Activated naive CD4-positive, alpha-beta T cell treated with anti-CD3 and anti-CD28 coated beads, Interleukin-2, amount 50 U/mL, for 24 hours (primary cell): ENCODE measurements around the gene FARS2.

Experiments used
- H3K27ac Mint-ChIP-seq: one replicate; pipeline ENCODE4 v1.8.0; 2021; ENCODE audit warnings: mild to moderate bottlenecking, mixed read lengths
- H3K27me3 Mint-ChIP-seq: one replicate; pipeline ENCODE4 v1.8.0; 2021; ENCODE audit warnings: mixed read lengths
- H3K36me3 Mint-ChIP-seq: one replicate; pipeline ENCODE4 v1.8.0; 2021; ENCODE audit warnings: mixed read lengths
- H3K4me1 Mint-ChIP-seq: one replicate; pipeline ENCODE4 v1.8.0; 2021; ENCODE audit warnings: mixed read lengths
- H3K4me3 Mint-ChIP-seq: one replicate; pipeline ENCODE4 v1.8.0; 2021; ENCODE audit warnings: mild to moderate bottlenecking, mixed read lengths
- H3K9me3 Mint-ChIP-seq: one replicate; pipeline ENCODE4 v1.8.0; 2021; ENCODE audit warnings: mixed read lengths

FARS2 gene

DNA sequence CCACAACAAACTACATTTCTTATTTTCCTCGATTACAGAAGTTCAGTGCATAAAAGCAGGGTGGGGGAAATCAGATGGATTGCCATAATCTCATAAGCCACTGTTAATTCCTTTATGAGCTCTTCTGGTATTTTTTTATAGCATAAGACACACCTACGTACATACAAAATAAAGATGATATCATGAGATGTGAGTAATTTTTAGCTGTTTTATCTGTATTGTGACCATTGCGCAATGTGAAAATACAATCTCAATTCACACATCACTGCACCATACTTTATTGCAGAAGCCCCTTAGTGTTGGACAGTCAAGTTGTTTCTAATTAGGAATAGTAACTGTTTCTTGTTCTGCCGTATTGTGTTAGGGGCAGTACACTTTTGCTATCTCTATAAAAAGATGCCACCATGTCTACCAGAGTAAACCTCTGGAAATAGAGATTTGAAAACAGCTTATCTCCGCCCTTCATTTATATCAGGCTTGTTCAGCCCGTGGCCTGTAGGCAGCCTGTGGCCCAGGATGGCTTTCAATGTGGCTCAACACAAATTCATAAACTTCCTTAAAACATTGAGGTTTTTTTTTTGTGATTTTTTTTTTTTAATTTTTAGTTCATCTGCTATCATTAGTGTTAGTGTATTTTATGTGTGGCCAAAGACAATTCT, 90.4 kb downstream of the FARS2 start:
- H3K9me3 Mint-ChIP-seq, result peaks cover 15% of the 10 kb centered on the region
- H3K27me3 Mint-ChIP-seq, result no peaks in the 10 kb centered on the region
- H3K4me3 Mint-ChIP-seq, result no peak overlapping the region
- peaks cover 25% of the 10 kb centered on the region for H3K4me1 Mint-ChIP-seq
- H3K36me3 Mint-ChIP-seq, result peaks cover 15% of the 10 kb centered on the region
- no peak overlapping the region for H3K27ac Mint-ChIP-seq

DNA sequence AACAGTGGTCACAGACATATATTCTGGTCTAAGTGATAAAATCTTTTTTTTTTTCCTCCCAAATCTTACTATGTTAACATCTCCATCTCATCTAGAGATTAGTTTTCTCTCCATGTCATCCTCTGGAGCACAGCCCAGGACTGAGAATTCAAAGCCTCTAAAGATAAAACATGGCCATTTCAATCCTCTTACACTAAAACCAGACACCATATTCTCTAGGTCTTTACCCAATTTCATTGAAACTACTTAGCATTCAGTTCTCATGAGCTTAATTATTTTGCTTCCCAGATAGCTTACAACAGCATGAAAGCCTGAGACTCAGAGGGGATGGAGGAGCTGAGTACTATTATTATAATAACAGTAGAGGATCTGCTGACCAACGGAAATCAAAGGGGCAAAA, 92.7 kb downstream of the FARS2 start:
- H3K27me3 Mint-ChIP-seq, result no peaks in the 10 kb centered on the region
- H3K27ac Mint-ChIP-seq, result no peak overlapping the region
- H3K9me3 Mint-ChIP-seq, result no peaks in the 10 kb centered on the region
- peaks cover 4% of the 10 kb centered on the region for H3K36me3 Mint-ChIP-seq
- H3K4me3 Mint-ChIP-seq, result no peak overlapping the region
- H3K4me1 Mint-ChIP-seq, result peaks cover 32% of the 10 kb centered on the region

DNA sequence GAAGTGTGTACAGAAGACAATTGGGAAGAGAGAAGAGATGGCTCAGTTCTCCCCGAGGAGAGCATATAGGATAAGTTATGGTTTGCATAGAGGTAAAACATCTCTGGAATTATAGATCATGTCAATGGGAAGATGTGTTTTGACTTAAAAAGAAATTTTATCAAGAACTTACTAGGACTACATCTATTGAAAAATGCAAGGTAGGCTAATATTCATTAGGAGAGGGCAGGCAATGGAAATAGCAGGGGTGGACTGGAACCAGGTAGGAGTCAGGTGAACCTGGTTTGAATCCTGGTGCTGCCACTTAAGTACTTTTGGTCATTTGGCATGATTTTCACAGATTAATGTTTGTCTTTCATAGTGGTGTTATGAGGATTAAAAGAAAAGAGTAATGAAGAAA, 96.2 kb downstream of the FARS2 start:
- Mint-ChIP-seq H3K36me3 (no peaks in the 10 kb centered on the region), H3K9me3 (no peaks in the 10 kb centered on the region), H3K27me3 (no peaks in the 10 kb centered on the region), H3K27ac (no peak overlapping the region), H3K4me1 (peaks cover 28% of the 10 kb centered on the region), H3K4me3 (no peak overlapping the region)

GRCh38 chr6:5359417-5359816, 98.1 kb downstream of the FARS2 start:
- Mint-ChIP-seq H3K36me3 (no peaks in the 10 kb centered on the region), H3K27me3 (no peaks in the 10 kb centered on the region), H3K4me1 (peaks cover 16% of the 10 kb centered on the region), H3K4me3 (no peak overlapping the region), H3K9me3 (no peaks in the 10 kb centered on the region), H3K27ac (no peak overlapping the region)

DNA sequence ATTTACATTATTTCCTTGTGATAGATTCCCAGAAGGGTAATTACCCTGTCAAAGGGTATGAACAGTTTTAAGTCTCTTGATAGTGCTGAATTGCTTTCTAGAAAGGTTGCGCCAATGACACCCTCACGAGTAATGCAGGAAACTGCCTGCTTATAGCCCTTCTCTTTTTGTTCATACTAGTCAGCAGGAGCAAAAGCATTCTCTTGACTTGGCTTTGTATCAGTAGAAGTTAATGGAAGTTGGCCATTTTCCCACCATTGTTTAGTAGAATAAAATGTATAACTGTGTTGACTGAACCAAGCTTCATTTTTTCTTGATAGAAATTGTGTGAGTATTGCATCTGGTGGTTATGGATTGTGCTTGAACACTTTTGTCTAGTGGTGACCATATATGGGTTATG, 100.1 kb downstream of the FARS2 start:
- Mint-ChIP-seq H3K4me1 (peaks cover 15% of the 10 kb centered on the region), H3K27ac (no peak overlapping the region), H3K4me3 (no peak overlapping the region)

GRCh38 chr6:5365436-5366195, 104.3 kb downstream of the FARS2 start:
- Mint-ChIP-seq H3K4me3 (no peak overlapping the region), H3K27me3 (no peaks in the 10 kb centered on the region), H3K36me3 (peaks cover 9% of the 10 kb centered on the region), H3K27ac (no peak overlapping the region), H3K9me3 (no peaks in the 10 kb centered on the region), H3K4me1 (peaks cover 8% of the 10 kb centered on the region)

More for the DNA sequence above, 100.1 kb downstream of the FARS2 start:
- Mint-ChIP-seq H3K27me3 (no peaks in the 10 kb centered on the region), H3K9me3 (no peaks in the 10 kb centered on the region), H3K36me3 (no peaks in the 10 kb centered on the region)

- Mint-ChIP-seq H3K9me3 (no peaks in the 10 kb centered on the region), H3K4me3 (no peak overlapping the region), H3K4me1 (peaks cover 14% of the 10 kb centered on the region), H3K36me3 (peaks cover 14% of the 10 kb centered on the region), H3K27me3 (no peaks in the 10 kb centered on the region), H3K27ac (no peak overlapping the region)
Measured at GRCh38 chr6:5366941-5367340, 105.6 kb downstream of the FARS2 start.

GRCh38 chr6:5367510-5367909, 106.2 kb downstream of the FARS2 start:
- no peaks in the 10 kb centered on the region for H3K9me3 Mint-ChIP-seq
- H3K27me3 Mint-ChIP-seq, result no peaks in the 10 kb centered on the region
- H3K36me3 Mint-ChIP-seq, result peaks cover 14% of the 10 kb centered on the region
- H3K4me3 Mint-ChIP-seq, result no peak overlapping the region
- H3K27ac Mint-ChIP-seq, result no peak overlapping the region
- peaks cover 14% of the 10 kb centered on the region for H3K4me1 Mint-ChIP-seq

- Mint-ChIP-seq H3K27me3 (no peaks in the 10 kb centered on the region), H3K4me3 (no peak overlapping the region), H3K9me3 (no peaks in the 10 kb centered on the region), H3K27ac (no peak overlapping the region), H3K4me1 (peaks cover 6% of the 10 kb centered on the region), H3K36me3 (peaks cover 16% of the 10 kb centered on the region)
Measured at GRCh38 chr6:5373430-5373829, 112.1 kb downstream of the FARS2 start.

DNA sequence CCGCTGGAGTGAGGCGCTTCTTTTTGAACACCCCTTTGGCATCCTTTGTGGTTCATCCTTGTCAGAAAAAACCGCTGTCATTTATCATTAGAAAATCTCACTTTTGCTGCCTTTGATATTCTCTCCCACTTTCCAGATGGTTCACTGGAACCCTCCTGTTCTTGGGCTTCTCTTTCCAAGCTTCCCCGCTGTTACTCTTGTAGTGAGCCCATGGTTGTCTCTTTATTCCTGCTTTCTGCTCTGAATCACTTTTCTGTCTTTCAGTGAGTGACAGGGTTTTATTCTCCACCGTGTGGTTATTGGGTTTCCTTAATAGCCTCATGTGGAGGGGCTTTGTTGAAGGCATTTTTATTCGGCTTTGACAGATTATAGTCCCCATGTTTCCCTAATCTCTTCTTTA, 117.0 kb downstream of the FARS2 start:
- Mint-ChIP-seq H3K36me3 (peaks cover 13% of the 10 kb centered on the region), H3K9me3 (no peaks in the 10 kb centered on the region), H3K27me3 (no peaks in the 10 kb centered on the region), H3K27ac (no peak overlapping the region), H3K4me1 (peaks cover 7% of the 10 kb centered on the region), H3K4me3 (no peak overlapping the region)

DNA sequence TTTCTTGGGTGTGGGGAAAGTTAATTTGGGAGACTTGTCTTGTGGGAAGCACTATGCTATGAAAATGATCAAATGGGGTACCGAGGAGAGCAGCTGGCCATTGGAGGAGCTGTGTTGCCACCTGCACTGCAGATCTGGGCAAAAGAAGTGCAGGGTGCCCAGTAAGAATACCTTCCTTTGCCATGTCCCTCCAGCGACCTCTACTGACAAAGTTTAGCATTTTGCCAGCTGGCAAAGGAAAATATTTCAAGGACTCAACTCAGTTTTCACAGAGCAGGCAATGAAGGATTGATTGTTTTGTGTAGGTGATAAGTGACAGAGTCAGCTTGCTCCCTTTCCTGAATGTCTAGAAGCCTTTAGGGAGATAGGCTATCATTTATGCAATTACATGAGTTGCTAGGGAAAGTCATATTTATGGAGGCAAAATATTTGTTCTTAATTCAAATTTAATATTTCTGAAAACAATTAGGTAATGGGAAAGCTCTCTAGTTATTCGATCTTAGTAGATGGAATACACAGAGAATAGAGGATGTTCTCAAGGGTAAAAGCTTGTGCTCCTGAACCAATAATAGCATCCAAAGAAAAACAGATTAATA, 118.4 kb downstream of the FARS2 start:
- H3K27me3 Mint-ChIP-seq, result no peaks in the 10 kb centered on the region
- peaks cover 12% of the 10 kb centered on the region for H3K4me1 Mint-ChIP-seq
- no peak overlapping the region for H3K4me3 Mint-ChIP-seq
- peaks cover 11% of the 10 kb centered on the region for H3K36me3 Mint-ChIP-seq
- H3K27ac Mint-ChIP-seq, result no peak overlapping the region
- no peaks in the 10 kb centered on the region for H3K9me3 Mint-ChIP-seq

GRCh38 chr6:5383856-5384255, 122.5 kb downstream of the FARS2 start:
- no peak overlapping the region for H3K4me3 Mint-ChIP-seq
- H3K4me1 Mint-ChIP-seq, result peaks cover 13% of the 10 kb centered on the region
- no peaks in the 10 kb centered on the region for H3K9me3 Mint-ChIP-seq
- no peak overlapping the region for H3K27ac Mint-ChIP-seq
- H3K27me3 Mint-ChIP-seq, result no peaks in the 10 kb centered on the region
- peaks cover 9% of the 10 kb centered on the region for H3K36me3 Mint-ChIP-seq

- Mint-ChIP-seq H3K9me3 (no peaks in the 10 kb centered on the region), H3K4me1 (peaks cover 17% of the 10 kb centered on the region), H3K27ac (no peak overlapping the region)
Measured at GRCh38 chr6:5384276-5384675, 123.0 kb downstream of the FARS2 start.

DNA sequence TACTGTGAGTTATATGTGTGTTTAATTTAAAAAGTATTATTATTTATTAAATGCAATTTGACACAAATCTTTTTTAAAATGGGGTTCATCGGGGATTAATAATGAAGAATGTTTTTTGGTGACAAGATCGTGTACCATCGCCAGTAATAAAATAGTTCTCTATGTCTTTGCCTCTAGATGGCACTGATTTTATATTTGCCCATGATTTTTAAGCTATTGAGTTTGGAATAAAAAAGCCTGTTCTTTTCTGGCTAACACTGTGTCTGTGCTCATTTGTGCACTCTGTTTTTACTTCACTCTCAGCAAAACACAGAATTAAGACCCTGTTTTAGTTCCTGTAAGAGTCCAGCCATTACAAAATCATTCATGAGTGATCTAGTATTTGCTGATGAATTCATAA, 127.0 kb downstream of the FARS2 start:
- Mint-ChIP-seq H3K27ac (no peak overlapping the region), H3K36me3 (no peaks in the 10 kb centered on the region), H3K27me3 (no peaks in the 10 kb centered on the region), H3K4me3 (no peak overlapping the region), H3K4me1 (peaks cover 20% of the 10 kb centered on the region), H3K9me3 (no peaks in the 10 kb centered on the region)

More at GRCh38 chr6:5384276-5384675, 123.0 kb downstream of the FARS2 start:
- no peaks in the 10 kb centered on the region for H3K27me3 Mint-ChIP-seq
- H3K36me3 Mint-ChIP-seq, result peaks cover 9% of the 10 kb centered on the region
- H3K4me3 Mint-ChIP-seq, result no peak overlapping the region

GRCh38 chr6:5389086-5389745, 127.9 kb downstream of the FARS2 start:
- Mint-ChIP-seq H3K9me3 (no peaks in the 10 kb centered on the region), H3K27ac (no peak overlapping the region), H3K36me3 (no peaks in the 10 kb centered on the region)

DNA sequence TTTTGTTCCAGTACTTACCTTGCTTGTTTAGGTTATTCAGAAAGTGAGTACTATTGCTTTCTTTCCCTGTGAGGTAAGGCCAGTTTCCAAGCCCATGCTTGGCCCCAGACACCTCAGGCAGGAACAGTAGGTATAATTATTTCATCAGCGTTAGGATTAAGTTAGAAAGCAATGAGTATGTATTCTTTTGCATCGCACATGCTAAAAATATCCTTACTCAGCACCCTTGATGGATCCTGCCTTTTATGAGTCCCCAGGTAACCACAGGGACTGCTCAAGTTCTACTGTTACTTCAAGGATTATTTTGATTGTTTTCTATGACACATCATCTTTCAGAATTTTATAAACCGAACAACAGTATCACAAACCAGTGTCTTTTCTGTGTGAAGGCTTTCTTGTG, 128.9 kb downstream of the FARS2 start:
- Mint-ChIP-seq H3K9me3 (no peaks in the 10 kb centered on the region), H3K27ac (no peak overlapping the region), H3K36me3 (no peaks in the 10 kb centered on the region), H3K27me3 (no peaks in the 10 kb centered on the region), H3K4me3 (no peak overlapping the region), H3K4me1 (peaks cover 15% of the 10 kb centered on the region)

More at GRCh38 chr6:5389086-5389745, 127.9 kb downstream of the FARS2 start:
- peaks cover 15% of the 10 kb centered on the region for H3K4me1 Mint-ChIP-seq
- H3K4me3 Mint-ChIP-seq, result no peak overlapping the region
- H3K27me3 Mint-ChIP-seq, result no peaks in the 10 kb centered on the region
